Measurements from ENCODE around the gene NR0B1.

NR0B1 gene

GRCh38 chrX:30312858-30313257 lies 3.7 kb upstream of the NR0B1 start:
- TF ChIP-seq CTCF (conservative IDR thresholded peaks at IDR 0.05) (no peak), ZFX (IDR thresholded peaks at IDR 0.05) (no peak)
- no peak overlapping the region for H3K27ac ChIP-seq

DNA sequence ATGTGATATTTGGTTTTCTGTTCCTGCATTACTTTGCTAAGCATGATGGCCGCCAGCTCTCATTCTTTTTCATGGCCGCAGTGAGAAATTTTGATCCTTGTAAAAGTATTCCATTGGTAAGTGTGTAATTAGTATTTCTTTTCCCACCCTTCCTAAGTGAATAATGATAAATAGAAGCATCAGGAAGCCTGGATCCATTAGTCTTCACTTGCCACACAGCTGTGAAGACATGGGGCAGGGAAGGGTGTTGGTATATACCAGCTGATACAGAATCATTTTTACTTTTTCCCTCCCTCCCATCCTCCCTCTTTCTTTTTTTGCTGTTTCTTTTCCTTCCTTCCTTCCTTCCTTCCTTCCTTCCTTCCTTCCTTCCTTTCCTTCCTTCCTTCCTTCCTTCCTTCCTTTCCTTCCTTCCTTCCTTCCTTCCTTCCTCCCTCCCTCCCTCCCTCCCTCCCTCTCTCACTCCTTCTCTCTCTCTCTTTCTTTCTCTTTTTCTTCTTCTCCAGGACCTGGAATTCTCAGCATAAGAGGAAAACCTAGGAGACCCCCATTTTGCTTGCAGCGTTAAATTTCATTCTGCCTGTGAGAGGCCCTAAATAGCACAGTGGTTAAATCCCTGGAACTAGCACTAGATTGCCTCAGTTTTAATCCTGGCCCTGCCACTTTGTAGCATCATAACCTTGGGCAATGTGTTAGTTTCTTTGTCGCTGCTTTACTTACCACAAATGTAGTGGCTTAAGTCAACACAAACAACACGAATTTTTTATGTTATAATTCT lies 1.4 kb upstream of the NR0B1 start:
- no peak for TF ChIP-seq CTCF (conservative IDR thresholded peaks at IDR 0.05)
- no peak overlapping the region for H3K27ac ChIP-seq

DNA sequence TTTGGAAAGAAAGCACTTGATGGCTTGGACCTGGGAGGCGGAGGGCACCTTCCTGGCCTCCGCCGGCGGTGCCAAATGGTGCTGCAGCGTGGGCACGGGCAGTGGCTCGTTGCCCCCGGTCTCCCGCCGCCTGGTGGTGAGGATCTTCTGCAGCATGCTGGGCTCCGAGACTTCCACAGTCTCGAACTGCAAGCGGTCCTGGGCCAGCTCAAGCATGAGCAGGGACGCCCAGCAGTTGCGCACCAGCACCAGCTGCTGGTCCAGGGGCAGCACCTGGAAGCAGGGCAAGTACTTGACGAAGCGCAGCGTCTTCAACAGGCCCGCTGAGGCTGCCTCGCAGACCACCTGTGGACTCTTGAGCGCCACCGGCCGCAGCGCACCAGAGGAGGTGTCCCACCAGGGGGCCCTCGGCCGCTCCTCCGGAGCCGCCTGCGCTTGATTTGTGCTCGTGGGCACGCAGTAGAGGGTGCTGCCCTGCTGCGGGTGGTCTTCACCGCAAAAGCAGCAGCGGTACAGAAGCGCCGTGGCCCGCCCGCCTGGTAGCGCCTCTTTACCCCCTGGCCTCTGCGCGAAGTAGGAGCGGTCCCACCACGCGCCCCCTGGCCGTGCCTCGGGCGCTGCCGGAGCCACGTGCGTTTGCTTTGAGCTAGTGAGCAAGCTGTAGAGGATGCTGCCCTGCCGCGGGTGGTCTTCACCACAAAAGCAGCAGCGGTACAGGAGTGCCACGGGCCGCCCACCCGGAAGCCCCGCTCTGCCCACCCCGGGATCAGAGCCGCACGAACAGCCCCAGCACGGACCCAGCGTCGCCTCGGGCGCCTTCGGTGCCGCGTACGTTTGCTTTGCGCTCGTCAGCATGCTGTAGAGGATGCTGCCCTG lies 689 bp downstream of the NR0B1 start:
- no peak overlapping the region for H3K27ac ChIP-seq
- no peak for TF ChIP-seq CTCF (conservative IDR thresholded peaks at IDR 0.05)
- TF ChIP-seq ZFX (IDR thresholded peaks at IDR 0.05): no peak

DNA sequence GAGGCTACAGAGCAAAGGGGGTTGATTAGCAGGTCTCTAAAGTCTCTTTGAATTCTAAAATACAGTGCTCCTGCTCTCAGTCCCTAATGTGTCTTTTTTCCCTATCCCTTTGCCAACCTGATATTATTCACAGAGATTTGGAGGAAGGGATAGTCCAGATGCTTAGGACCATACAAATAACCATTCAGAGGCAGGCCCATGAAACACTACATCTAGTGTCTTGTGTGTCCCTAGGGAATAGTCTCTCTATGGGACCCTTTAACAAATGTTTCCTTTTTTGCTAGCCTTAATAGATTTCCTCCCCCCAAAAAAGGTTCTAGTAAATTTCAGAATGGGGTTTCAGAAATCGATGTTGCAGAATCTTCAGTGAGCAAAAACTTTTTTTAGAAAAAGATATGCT lies 1.7 kb downstream of the NR0B1 start:
- TF ChIP-seq CTCF (conservative IDR thresholded peaks at IDR 0.05) (no peak), ZFX (IDR thresholded peaks at IDR 0.05) (no peak)
- no peak overlapping the region for H3K27ac ChIP-seq

GRCh38 chrX:30304866-30305265 lies 4.3 kb downstream of the NR0B1 start:
- TF ChIP-seq CTCF (conservative IDR thresholded peaks at IDR 0.05): no peak
- TF ChIP-seq ZFX (IDR thresholded peaks at IDR 0.05): no peak
- H3K27ac ChIP-seq: no peak overlapping the region

- no peak for TF ChIP-seq ZFX (IDR thresholded peaks at IDR 0.05)
- no peak for TF ChIP-seq CTCF (conservative IDR thresholded peaks at IDR 0.05)
- H3K27ac ChIP-seq: peak overlapping the region; percentile 64
Measured at GRCh38 chrX:30302956-30303355, 6.2 kb downstream of the NR0B1 start.

DNA sequence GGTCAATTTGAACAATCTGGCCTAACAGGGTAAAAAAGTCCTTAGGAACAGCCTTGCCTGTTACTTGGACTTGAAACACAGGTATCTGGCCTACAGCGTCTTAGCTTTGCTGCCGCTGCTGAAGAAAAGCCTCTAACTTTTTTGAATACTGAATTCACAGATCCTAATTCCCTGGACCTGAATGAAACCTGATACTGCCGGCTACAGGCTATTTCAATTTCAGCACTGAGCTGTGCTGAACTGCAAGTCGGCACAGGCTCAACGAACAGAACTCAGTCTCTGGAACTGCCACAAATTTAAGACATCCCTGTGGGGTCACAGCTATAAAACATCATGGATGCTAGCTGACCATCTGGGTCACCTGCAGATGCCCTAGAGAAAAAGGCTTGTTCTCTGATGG lies 7.2 kb downstream of the NR0B1 start:
- H3K27ac ChIP-seq: peak overlapping the region; percentile 28; the same call in 1 of the 2 replicates
- TF ChIP-seq ZFX (IDR thresholded peaks at IDR 0.05) (no peak), CTCF (conservative IDR thresholded peaks at IDR 0.05) (no peak)

Data from C4-2B (cell line).